WI38 (cell line): ENCODE measurements around the gene RPS6KA3.

Experiments
- H3K4me3 ChIP-seq: 2 replicates; pipeline ENCODE4 v1.5.1; 2011; ENCODE audit warnings: low read depth, mild to moderate bottlenecking, control low read depth, low read length
- CTCF ChIP-seq: IDR thresholded peaks from 2 replicates; pipeline ENCODE4 v1.5.1; 2012; ENCODE audit warnings: low read depth, mild to moderate bottlenecking, control low read depth, low read length

RPS6KA3 gene

GRCh38 chrX:20221902-20222301 is 44.8 kb downstream of the RPS6KA3 start:
- no peak overlapping the region for H3K4me3 ChIP-seq
- no peak for TF ChIP-seq CTCF

GRCh38 chrX:20218836-20219505 is 47.7 kb downstream of the RPS6KA3 start:
- no peak for TF ChIP-seq CTCF
- no peak overlapping the region for H3K4me3 ChIP-seq

- TF ChIP-seq CTCF: no peak
- H3K4me3 ChIP-seq: no peak overlapping the region
Observed at GRCh38 chrX:20217906-20218305, 48.8 kb downstream of the RPS6KA3 start.

- TF ChIP-seq CTCF: no peak
- H3K4me3 ChIP-seq: no peak overlapping the region
Observed at GRCh38 chrX:20217271-20217670, 49.4 kb downstream of the RPS6KA3 start.

- no peak overlapping the region for H3K4me3 ChIP-seq
- no peak for TF ChIP-seq CTCF
Observed at GRCh38 chrX:20215565-20215964, 51.1 kb downstream of the RPS6KA3 start.

GRCh38 chrX:20212486-20213089 is 54.1 kb downstream of the RPS6KA3 start:
- TF ChIP-seq CTCF: no peak
- no peak overlapping the region for H3K4me3 ChIP-seq

GRCh38 chrX:20211261-20211786 is 55.4 kb downstream of the RPS6KA3 start:
- TF ChIP-seq CTCF: no peak
- H3K4me3 ChIP-seq: no peak overlapping the region
